ENCODE results near the gene NF2. TPM values are rescaled to one million over a fixed set of nuclear protein-coding genes. Genes with fewer than 3 reads are reported as not detected.

Gene NF2
- total RNA-seq, 1 experiment from 2014 or later = 132 TPM

DNA sequence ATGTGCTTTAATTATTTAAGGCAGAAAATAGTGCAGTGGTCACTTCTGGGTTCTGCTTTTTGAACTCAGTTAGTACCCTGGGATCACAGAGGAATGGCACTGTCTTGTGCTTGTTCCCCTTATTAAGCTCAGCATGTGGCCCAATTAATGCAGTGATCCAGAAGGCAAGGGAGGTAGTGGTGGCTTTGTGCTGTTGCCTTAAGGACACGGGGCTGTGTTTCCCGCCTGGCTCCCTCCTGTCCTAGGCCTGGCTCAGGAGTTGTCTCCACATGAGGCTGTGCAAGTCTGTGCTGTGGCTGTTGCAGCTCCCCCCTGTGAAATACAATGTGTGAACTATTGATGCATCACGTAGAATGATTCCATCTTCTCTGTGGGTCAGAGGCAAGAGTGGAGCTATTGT lies 67.2 kb downstream of the NF2 start:
- CTCF ChIA-PET = no interaction called here
- Mint-ChIP-seq H3K27ac (ENCODE audit: unreplicated experiment) (no peak overlapping the region), H3K36me3 (ENCODE audit: insufficient read depth, unreplicated experiment) (peaks cover 56% of the 10 kb centered on the region), H3K27me3 (ENCODE audit: unreplicated experiment) (no peaks in the 10 kb centered on the region), H3K4me3 (ENCODE audit: low read depth, unreplicated experiment) (no peak overlapping the region), H3K9me3 (ENCODE audit: low read depth, unreplicated experiment) (no peaks in the 10 kb centered on the region), H3K4me1 (ENCODE audit: low read depth, unreplicated experiment) (no peaks in the 10 kb centered on the region)
- intact Hi-C loops (cut with micrococcal nuclease; ENCODE audit: unreplicated experiment) = no loop called here
- DNase-seq = no peak
- TF ChIP-seq, protein P1, sequence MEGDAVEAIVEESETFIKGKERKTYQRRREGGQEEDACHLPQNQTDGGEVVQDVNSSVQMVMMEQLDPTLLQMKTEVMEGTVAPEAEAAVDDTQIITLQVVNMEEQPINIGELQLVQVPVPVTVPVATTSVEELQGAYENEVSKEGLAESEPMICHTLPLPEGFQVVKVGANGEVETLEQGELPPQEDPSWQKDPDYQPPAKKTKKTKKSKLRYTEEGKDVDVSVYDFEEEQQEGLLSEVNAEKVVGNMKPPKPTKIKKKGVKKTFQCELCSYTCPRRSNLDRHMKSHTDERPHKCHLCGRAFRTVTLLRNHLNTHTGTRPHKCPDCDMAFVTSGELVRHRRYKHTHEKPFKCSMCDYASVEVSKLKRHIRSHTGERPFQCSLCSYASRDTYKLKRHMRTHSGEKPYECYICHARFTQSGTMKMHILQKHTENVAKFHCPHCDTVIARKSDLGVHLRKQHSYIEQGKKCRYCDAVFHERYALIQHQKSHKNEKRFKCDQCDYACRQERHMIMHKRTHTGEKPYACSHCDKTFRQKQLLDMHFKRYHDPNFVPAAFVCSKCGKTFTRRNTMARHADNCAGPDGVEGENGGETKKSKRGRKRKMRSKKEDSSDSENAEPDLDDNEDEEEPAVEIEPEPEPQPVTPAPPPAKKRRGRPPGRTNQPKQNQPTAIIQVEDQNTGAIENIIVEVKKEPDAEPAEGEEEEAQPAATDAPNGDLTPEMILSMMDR (IDR thresholded peaks at IDR 0.05; ENCODE audit: unreplicated experiment) = no peak
- no TSS peak for BruUV-seq (replicated peaks)

DNA sequence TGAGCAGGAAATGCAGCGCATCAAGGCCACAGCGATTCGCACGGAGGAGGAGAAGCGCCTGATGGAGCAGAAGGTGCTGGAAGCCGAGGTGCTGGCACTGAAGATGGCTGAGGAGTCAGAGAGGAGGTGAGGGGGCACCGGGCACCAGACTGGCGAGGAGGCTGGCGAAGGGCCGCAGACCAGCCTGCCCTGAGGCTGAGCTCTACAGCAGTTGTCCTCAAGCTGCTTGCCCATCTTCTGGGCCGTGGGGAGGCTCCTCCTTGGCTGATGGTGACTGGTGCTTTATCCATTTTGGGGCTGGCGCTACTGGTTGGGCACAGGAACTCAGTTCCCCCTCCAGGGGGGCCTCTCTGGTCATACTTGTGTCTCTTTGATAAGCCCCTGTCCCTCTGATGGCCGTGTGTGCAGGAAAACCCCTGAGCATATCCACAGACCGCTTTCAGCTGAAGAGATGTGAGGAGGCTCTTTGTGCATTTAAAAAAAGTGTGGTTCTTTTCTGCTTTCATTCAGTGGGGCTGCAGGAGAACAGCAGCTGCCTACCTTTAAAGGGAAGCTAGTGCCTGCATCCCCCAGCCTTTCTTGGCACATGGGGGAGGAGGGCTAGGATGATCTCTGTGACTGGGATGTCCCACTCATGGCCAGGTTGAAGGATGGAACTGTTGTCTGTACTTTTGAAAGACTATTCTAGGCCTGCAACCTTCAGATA lies 70.1 kb downstream of the NF2 start:
- H3K4me1 Mint-ChIP-seq (ENCODE audit: low read depth, unreplicated experiment) = no peaks in the 10 kb centered on the region
- CTCF ChIA-PET = no interaction called here
- no TSS peak for BruUV-seq (replicated peaks)
- no peaks in the 10 kb centered on the region for H3K9me3 Mint-ChIP-seq (ENCODE audit: low read depth, unreplicated experiment)
- no peak overlapping the region for H3K27ac Mint-ChIP-seq (ENCODE audit: unreplicated experiment)
- H3K27me3 Mint-ChIP-seq (ENCODE audit: unreplicated experiment) = no peaks in the 10 kb centered on the region
- peaks cover 45% of the 10 kb centered on the region for H3K36me3 Mint-ChIP-seq (ENCODE audit: insufficient read depth, unreplicated experiment)
- intact Hi-C loops (cut with micrococcal nuclease; ENCODE audit: unreplicated experiment) = no loop called here
- TF ChIP-seq, protein P1 (IDR thresholded peaks at IDR 0.05; ENCODE audit: unreplicated experiment) = no peak
- no peak overlapping the region for H3K4me3 Mint-ChIP-seq (ENCODE audit: low read depth, unreplicated experiment)
- DNase-seq = no peak

DNA sequence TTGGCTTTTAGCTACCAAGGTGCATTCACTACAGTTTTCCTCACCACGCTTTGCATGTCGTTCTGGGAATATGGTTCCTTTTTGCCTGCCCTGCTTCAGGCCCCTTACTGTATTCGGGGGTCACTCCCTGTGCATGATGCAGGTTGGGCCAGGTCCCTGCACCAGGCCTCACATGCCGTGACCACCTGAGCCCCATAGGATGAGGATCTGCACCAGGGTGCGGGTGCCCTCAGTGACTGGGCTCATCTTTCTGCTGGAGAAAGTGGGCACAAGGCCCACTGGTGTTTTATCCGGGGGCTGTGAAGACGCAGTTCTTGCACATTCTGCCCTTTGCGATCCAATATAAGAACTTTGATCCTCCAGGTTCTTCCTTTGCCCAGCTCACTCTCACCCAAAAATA lies 70.7 kb downstream of the NF2 start:
- CTCF ChIA-PET = no interaction called here
- no peaks in the 10 kb centered on the region for H3K9me3 Mint-ChIP-seq (ENCODE audit: low read depth, unreplicated experiment)
- no TSS peak for BruUV-seq (replicated peaks)

DNA sequence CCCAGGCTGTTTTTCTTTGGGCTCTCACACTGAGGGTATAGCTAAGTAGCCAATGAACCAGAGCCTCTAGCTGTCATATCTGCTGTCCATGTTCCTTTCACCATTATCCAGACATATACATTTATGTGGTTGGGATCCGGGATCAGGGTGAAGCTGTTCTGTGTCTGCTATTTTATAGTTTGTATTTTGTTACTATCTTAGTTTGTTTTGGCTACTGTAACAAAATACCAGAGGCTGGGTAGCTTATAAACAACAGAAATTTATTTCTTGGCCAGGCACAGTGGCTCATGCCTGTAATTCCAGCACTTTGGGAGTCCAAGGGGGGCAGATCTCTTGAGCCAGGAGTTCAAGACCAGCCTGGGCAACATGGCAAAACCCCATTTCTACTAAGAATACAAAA lies 75.9 kb downstream of the NF2 start:
- Mint-ChIP-seq H3K4me3 (ENCODE audit: low read depth, unreplicated experiment) (no peak overlapping the region), H3K9me3 (ENCODE audit: low read depth, unreplicated experiment) (no peaks in the 10 kb centered on the region), H3K4me1 (ENCODE audit: low read depth, unreplicated experiment) (no peaks in the 10 kb centered on the region), H3K27ac (ENCODE audit: unreplicated experiment) (no peak overlapping the region), H3K36me3 (ENCODE audit: insufficient read depth, unreplicated experiment) (peaks cover 23% of the 10 kb centered on the region), H3K27me3 (ENCODE audit: unreplicated experiment) (no peaks in the 10 kb centered on the region)
- no TSS peak for BruUV-seq (replicated peaks)
- TF ChIP-seq, protein P1 (IDR thresholded peaks at IDR 0.05; ENCODE audit: unreplicated experiment) = no peak
- DNase-seq = no peak
- CTCF ChIA-PET = interaction anchor here (0.6 kb wide), 1 partner anchor 192 kb away, joined by 4 read pairs; no protein-coding TSS in a partner anchor
- intact Hi-C loops (cut with micrococcal nuclease; ENCODE audit: unreplicated experiment) = no loop called here

More for the DNA sequence above, 70.7 kb downstream of the NF2 start:
- TF ChIP-seq, protein P1 (IDR thresholded peaks at IDR 0.05; ENCODE audit: unreplicated experiment) = no peak
- intact Hi-C loops (cut with micrococcal nuclease; ENCODE audit: unreplicated experiment) = no loop called here
- Mint-ChIP-seq H3K27ac (ENCODE audit: unreplicated experiment) (no peak overlapping the region), H3K36me3 (ENCODE audit: insufficient read depth, unreplicated experiment) (peaks cover 42% of the 10 kb centered on the region), H3K27me3 (ENCODE audit: unreplicated experiment) (no peaks in the 10 kb centered on the region), H3K4me3 (ENCODE audit: low read depth, unreplicated experiment) (no peak overlapping the region), H3K4me1 (ENCODE audit: low read depth, unreplicated experiment) (no peaks in the 10 kb centered on the region)
- no peak for DNase-seq

Measured in Calu3 (cell line).